HepG2 (cell line): ENCODE results near the gene SLX1A. TPM values are rescaled to one million over a fixed set of nuclear protein-coding genes. Genes with fewer than 3 reads are reported as not detected.

Source experiments
- GABPB1 ChIP-seq: IDR thresholded peaks from 2 replicates; pipeline ENCODE4 v1.6.1; 2016; ENCODE audit warnings: mild to moderate bottlenecking, missing genetic modification reagents, moderate library complexity, missing compliant biosample characterization
- HNF4A ChIP-seq: sonication (generic); formaldehyde crosslinking; IDR thresholded peaks from 2 replicates; pipeline ENCODE4 v1.4.0; 2020; ENCODE audit warnings: missing genetic modification reagents
- MEIS1 ChIP-seq: sonication (generic); formaldehyde crosslinking; IDR thresholded peaks from 2 replicates; pipeline ENCODE4 v1.9.0; 2021; ENCODE audit warnings: mild to moderate bottlenecking, missing genetic modification reagents, moderate library complexity, borderline replicate concordance
- PRPF4 ChIP-seq: fragments of 200-400 bp; formaldehyde crosslinking; IDR thresholded peaks from 2 replicates; pipeline ENCODE4 v1.6.1; 2016; ENCODE audit warnings: low read length, low read depth; ENCODE audit not compliant: poor library complexity, severe bottlenecking
- RXRB ChIP-seq: IDR thresholded peaks from 2 replicates; pipeline ENCODE4 v1.6.1; 2016; ENCODE audit warnings: borderline replicate concordance, missing genetic modification reagents, missing compliant biosample characterization
- SNRNP70 ChIP-seq: fragments of 200-400 bp; formaldehyde crosslinking; IDR thresholded peaks from 2 replicates; pipeline ENCODE4 v1.6.1; 2017; ENCODE audit warnings: mild to moderate bottlenecking, low read depth, low read length, moderate library complexity
- ZMYM3 ChIP-seq: sonication (generic); formaldehyde crosslinking; IDR thresholded peaks from 2 replicates; pipeline ENCODE4 v1.5.1; 2020; ENCODE audit warnings: mild to moderate bottlenecking, missing genetic modification reagents
- ZNF121 ChIP-seq: sonication (generic); formaldehyde crosslinking; IDR thresholded peaks from 2 replicates; pipeline ENCODE4 v1.5.0; 2020; ENCODE audit warnings: mild to moderate bottlenecking, missing genetic modification reagents
- ZNF260 ChIP-seq: sonication (generic); formaldehyde crosslinking; IDR thresholded peaks from 2 replicates; pipeline ENCODE4 v1.4.0; 2020; ENCODE audit warnings: missing genetic modification reagents, low read depth, mild to moderate bottlenecking, borderline replicate concordance
- ZNF431 ChIP-seq: sonication (generic); formaldehyde crosslinking; IDR thresholded peaks from 2 replicates; pipeline ENCODE4 v1.9.0; 2022; ENCODE audit warnings: missing genetic modification reagents, low read depth, mild to moderate bottlenecking, borderline replicate concordance
- ZNF569 ChIP-seq: sonication (generic); formaldehyde crosslinking; IDR thresholded peaks from 2 replicates; pipeline ENCODE4 v1.5.0; 2020; ENCODE audit warnings: mild to moderate bottlenecking, missing genetic modification reagents, moderate library complexity, borderline replicate concordance
- ZSCAN22 ChIP-seq: sonication (generic); formaldehyde crosslinking; IDR thresholded peaks from 2 replicates; pipeline ENCODE4 v1.4.0; 2020; ENCODE audit warnings: mild to moderate bottlenecking, missing genetic modification reagents
- polyA plus RNA-seq, 8 experiments: library from polyadenylated mRNA; depleted of rRNA in 3 of 8; stranded (reverse) in 7 of 8; unstranded in 1 of 8; fragments of >200 nt; fragmentation: Illumina TruSeq in 4 of 8; extraction: Trizol in 4 of 8; gene quantifications; 2 replicates each; pipeline versions ENCODE4 v1.2.1 to v1.2.3, GENCODE V29; 2011 to 2016; ENCODE audit warnings: low read depth in 4 of 8, missing spikeins in 1 of 8, mixed read lengths in 1 of 8; ENCODE audit not compliant: insufficient read depth in 1 of 8
- total RNA-seq, 5 experiments: library from RNA; depleted of rRNA; stranded (reverse); fragments of >200 nt; fragmentation: Illumina TruSeq; extraction: Trizol; gene quantifications; 2 replicates each; pipeline ENCODE4 v1.2.3, GENCODE V29; 2016; ENCODE audit warnings: low read depth in 1 of 5
- TF ChIP-seq, protein P1 (sequence below): sonication (generic); formaldehyde crosslinking; conservative IDR thresholded peaks from 2 replicates; pipeline ENCODE4 v1.4.0; 2020; ENCODE audit warnings: missing genetic modification reagents
- TF ChIP-seq, protein P2 (sequence below): sonication (generic); formaldehyde crosslinking; IDR thresholded peaks from 2 replicates; pipeline ENCODE4 v1.9.0; 2022; ENCODE audit warnings: missing genetic modification reagents, mild to moderate bottlenecking, borderline replicate concordance
- TF ChIP-seq, protein P3 (sequence below): sonication (generic); formaldehyde crosslinking; IDR thresholded peaks from 2 replicates; pipeline ENCODE4 v1.8.0; 2022; ENCODE audit warnings: mild to moderate bottlenecking, missing genetic modification reagents; ENCODE audit not compliant: insufficient replicate concordance
- TF ChIP-seq, protein P4 (sequence below): sonication (generic); formaldehyde crosslinking; IDR thresholded peaks from 2 replicates; pipeline ENCODE4 v1.5.1; 2020; ENCODE audit warnings: missing genetic modification reagents, mild to moderate bottlenecking, borderline replicate concordance
- TF ChIP-seq, protein P5 (sequence below): sonication (generic); IDR thresholded peaks from 2 replicates; pipeline ENCODE4 v1.6.1; 2016; ENCODE audit warnings: low read depth, borderline replicate concordance

The SLX1A gene
- total and polyA plus RNA-seq, 2 of the 13 experiments (the other 11 are each of a cell fraction or from before 2014, with no cell fraction given) = 12.0 to 37.1 TPM

DNA sequence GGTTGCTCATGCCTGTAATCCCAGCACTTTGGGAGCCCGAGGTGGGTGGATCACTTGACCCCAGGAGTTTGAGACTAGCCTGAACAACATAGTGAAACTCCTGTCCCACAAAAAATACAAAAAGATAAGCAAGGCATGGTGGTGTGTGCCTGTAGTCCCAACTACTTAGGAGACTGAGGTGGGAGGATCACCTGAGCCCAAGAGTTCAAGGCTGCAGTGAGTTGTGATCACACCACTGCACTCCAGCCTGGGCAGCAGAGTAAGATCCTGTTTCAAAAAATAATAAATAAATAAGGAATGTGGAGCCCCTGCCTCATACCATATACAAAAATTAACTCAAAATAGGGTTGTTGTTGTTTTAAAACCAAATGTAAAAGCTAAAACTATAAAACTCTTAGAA is 36.5 kb upstream of the SLX1A start (continued):
- TF ChIP-seq ZSCAN22 (CRISPR knock-in tag) = no peak
- TF ChIP-seq ZMYM3 (CRISPR knock-in tag) = peak; percentile 44; the same call in 1 of the 2 replicates
- TF ChIP-seq GABPB1 (CRISPR knock-in tag) = no peak
- TF ChIP-seq, protein P1, sequence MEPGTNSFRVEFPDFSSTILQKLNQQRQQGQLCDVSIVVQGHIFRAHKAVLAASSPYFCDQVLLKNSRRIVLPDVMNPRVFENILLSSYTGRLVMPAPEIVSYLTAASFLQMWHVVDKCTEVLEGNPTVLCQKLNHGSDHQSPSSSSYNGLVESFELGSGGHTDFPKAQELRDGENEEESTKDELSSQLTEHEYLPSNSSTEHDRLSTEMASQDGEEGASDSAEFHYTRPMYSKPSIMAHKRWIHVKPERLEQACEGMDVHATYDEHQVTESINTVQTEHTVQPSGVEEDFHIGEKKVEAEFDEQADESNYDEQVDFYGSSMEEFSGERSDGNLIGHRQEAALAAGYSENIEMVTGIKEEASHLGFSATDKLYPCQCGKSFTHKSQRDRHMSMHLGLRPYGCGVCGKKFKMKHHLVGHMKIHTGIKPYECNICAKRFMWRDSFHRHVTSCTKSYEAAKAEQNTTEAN = no peak
- TF ChIP-seq, protein P2, sequence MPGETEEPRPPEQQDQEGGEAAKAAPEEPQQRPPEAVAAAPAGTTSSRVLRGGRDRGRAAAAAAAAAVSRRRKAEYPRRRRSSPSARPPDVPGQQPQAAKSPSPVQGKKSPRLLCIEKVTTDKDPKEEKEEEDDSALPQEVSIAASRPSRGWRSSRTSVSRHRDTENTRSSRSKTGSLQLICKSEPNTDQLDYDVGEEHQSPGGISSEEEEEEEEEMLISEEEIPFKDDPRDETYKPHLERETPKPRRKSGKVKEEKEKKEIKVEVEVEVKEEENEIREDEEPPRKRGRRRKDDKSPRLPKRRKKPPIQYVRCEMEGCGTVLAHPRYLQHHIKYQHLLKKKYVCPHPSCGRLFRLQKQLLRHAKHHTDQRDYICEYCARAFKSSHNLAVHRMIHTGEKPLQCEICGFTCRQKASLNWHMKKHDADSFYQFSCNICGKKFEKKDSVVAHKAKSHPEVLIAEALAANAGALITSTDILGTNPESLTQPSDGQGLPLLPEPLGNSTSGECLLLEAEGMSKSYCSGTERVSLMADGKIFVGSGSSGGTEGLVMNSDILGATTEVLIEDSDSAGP (CRISPR knock-in tag) = no peak
- no peak for TF ChIP-seq SNRNP70
- TF ChIP-seq HNF4A (CRISPR knock-in tag) = 0 out of 2 replicates have a peak, but pooled peaks have one; percentile 17
- TF ChIP-seq PRPF4 = no peak
- TF ChIP-seq ZNF260 (CRISPR knock-in tag) = no peak
- TF ChIP-seq, protein P3, sequence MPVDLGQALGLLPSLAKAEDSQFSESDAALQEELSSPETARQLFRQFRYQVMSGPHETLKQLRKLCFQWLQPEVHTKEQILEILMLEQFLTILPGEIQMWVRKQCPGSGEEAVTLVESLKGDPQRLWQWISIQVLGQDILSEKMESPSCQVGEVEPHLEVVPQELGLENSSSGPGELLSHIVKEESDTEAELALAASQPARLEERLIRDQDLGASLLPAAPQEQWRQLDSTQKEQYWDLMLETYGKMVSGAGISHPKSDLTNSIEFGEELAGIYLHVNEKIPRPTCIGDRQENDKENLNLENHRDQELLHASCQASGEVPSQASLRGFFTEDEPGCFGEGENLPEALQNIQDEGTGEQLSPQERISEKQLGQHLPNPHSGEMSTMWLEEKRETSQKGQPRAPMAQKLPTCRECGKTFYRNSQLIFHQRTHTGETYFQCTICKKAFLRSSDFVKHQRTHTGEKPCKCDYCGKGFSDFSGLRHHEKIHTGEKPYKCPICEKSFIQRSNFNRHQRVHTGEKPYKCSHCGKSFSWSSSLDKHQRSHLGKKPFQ (CRISPR knock-in tag) = peak; percentile 66
- TF ChIP-seq, protein P4, sequence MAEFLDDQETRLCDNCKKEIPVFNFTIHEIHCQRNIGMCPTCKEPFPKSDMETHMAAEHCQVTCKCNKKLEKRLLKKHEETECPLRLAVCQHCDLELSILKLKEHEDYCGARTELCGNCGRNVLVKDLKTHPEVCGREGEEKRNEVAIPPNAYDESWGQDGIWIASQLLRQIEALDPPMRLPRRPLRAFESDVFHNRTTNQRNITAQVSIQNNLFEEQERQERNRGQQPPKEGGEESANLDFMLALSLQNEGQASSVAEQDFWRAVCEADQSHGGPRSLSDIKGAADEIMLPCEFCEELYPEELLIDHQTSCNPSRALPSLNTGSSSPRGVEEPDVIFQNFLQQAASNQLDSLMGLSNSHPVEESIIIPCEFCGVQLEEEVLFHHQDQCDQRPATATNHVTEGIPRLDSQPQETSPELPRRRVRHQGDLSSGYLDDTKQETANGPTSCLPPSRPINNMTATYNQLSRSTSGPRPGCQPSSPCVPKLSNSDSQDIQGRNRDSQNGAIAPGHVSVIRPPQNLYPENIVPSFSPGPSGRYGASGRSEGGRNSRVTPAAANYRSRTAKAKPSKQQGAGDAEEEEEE (CRISPR knock-in tag) = no peak
- TF ChIP-seq ZNF121 (CRISPR knock-in tag) = peak; percentile 94
- TF ChIP-seq MEIS1 (CRISPR knock-in tag) = no peak
- TF ChIP-seq ZNF431 (CRISPR knock-in tag) = no peak
- no peak for TF ChIP-seq RXRB (CRISPR knock-in tag)
- TF ChIP-seq, protein P5, sequence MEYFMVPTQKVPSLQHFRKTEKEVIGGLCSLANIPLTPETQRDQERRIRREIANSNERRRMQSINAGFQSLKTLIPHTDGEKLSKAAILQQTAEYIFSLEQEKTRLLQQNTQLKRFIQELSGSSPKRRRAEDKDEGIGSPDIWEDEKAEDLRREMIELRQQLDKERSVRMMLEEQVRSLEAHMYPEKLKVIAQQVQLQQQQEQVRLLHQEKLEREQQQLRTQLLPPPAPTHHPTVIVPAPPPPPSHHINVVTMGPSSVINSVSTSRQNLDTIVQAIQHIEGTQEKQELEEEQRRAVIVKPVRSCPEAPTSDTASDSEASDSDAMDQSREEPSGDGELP = no peak
- TF ChIP-seq ZNF569 (CRISPR knock-in tag) = no peak
